Measurements from ENCODE around the gene EPS8L3. TPM values are rescaled to one million over a fixed set of nuclear protein-coding genes. Genes with fewer than 3 reads are reported as not detected.

EPS8L3 gene
- total RNA-seq, 6 donors from 2014 or later: 0.20 TPM; not detected in 5

GRCh38 chr1:109733236-109733870 lies 30.4 kb downstream of the EPS8L3 start:
- ATAC-seq (ENCODE audit: low FRiP score in 2 of 2) (no peak), DNase-seq (no peak)
- 87 to 91% methylated on average over 4 of the region's 4 CpGs for WGBS, 2 donors
- TF ChIP-seq POLR2A (IDR thresholded peaks at IDR 0.05) (no peak), CTCF (IDR thresholded peaks at IDR 0.05) (no peak), POLR2AphosphoS5 (IDR thresholded peaks at IDR 0.05) (no peak), EP300 (IDR thresholded peaks at IDR 0.05) (no peak)
- no peaks in the 10 kb centered on the region for H3K27me3 ChIP-seq
- no peaks in the 10 kb centered on the region for H3K9me3 ChIP-seq
- no peaks in the 10 kb centered on the region for H3K4me1 ChIP-seq
- H3K36me3 ChIP-seq: peaks cover 0 to 11% (median 2%) of the 10 kb centered on the region in 4 donors
- no peak overlapping the region for H3K4me3 ChIP-seq
- no peak overlapping the region for H3K27ac ChIP-seq

DNA sequence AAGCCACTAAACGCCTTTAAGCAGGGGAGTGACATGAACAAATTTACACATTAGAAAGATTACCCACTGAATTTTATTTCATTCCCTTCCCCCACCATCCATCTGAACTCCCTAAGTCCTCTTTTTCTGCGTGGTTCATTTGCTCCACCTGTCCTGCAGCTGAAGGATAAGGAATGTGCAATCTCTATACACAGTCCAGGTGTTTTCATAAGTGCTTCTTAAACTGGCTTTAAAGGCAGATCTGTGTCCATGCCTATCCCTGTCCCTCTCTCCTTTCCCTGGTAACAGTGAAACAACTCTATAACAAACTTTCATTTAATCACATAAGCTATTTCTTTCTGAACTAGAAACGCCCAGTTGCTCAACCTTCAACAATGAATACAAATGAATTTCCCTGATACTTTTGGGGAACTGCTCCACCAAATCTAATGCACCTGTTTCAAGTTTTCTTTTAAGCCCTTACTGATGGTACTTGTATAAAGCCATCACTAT lies 31.3 kb downstream of the EPS8L3 start:
- H3K9me3 ChIP-seq: no peaks in the 10 kb centered on the region
- ATAC-seq (ENCODE audit: low FRiP score in 2 of 2): no peak
- no peak for DNase-seq
- TF ChIP-seq POLR2AphosphoS5 (IDR thresholded peaks at IDR 0.05): no peak
- TF ChIP-seq POLR2A (IDR thresholded peaks at IDR 0.05): no peak
- TF ChIP-seq EP300 (IDR thresholded peaks at IDR 0.05): no peak
- TF ChIP-seq CTCF (IDR thresholded peaks at IDR 0.05): no peak
- H3K27me3 ChIP-seq: no peaks in the 10 kb centered on the region
- H3K4me1 ChIP-seq: no peaks in the 10 kb centered on the region
- H3K36me3 ChIP-seq: peaks cover 0 to 9% (median under 1%) of the 10 kb centered on the region in 4 donors
- no peak overlapping the region for H3K4me3 ChIP-seq
- 63 to 64% methylated on average over 3 of the region's 3 CpGs for WGBS, 2 donors
- no peak overlapping the region for H3K27ac ChIP-seq

DNA sequence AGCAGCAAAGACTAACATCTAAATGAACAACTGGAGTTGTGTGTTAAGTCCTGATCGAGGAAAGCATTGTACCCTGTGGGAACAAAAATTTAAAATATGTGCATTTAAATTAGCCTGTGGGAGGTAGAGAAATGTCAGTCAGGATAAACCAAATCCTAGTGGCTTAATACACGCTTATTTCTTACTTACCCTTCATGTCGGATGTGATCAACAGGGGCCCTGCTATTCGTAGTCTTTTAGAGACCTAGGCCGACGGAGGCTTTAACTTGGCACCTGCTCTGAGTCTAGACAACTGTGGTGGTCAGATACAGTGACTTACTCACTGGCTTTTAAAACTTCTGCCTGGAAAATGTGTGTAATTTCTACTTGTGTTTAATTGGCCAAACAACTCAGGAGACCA lies 33.1 kb downstream of the EPS8L3 start:
- Histone ChIP-seq H3K27me3 (no peaks in the 10 kb centered on the region), H3K27ac (no peak overlapping the region), H3K4me1 (no peaks in the 10 kb centered on the region), H3K36me3 (no peaks in the 10 kb centered on the region), H3K4me3 (no peak overlapping the region), H3K9me3 (no peaks in the 10 kb centered on the region)
- no peak for TF ChIP-seq POLR2AphosphoS5 (IDR thresholded peaks at IDR 0.05)
- no peak for TF ChIP-seq EP300 (IDR thresholded peaks at IDR 0.05)
- no peak for TF ChIP-seq POLR2A (IDR thresholded peaks at IDR 0.05)
- ATAC-seq (ENCODE audit: low FRiP score in 2 of 2): no peak
- no peak for DNase-seq
- 86 to 92% methylated on average over 6 of the region's 6 CpGs for WGBS, 2 donors

DNA sequence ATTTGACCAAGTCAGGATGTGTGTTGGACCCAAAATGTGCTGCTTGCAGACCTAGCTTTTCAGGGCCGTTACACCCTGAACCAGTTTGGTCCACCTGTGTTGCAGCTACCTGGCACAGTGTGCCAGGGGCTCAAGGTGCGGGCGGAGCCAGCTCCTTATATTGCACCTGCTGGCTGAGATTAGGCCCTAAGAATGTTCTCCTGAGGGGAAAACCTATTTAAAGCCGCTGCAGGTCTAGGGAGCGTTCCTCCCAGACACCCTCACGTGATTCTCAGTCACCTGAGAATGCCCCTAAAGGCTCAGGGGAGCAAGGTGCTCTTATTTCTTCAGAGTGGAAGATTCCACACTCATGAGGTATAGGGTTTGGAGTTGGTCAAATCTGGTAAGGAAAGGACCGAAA lies 34.9 kb downstream of the EPS8L3 start:
- Histone ChIP-seq H3K27me3 (no peaks in the 10 kb centered on the region), H3K4me1 (no peaks in the 10 kb centered on the region), H3K36me3 (no peaks in the 10 kb centered on the region), H3K9me3 (no peaks in the 10 kb centered on the region), H3K27ac (no peak overlapping the region), H3K4me3 (no peak overlapping the region)
- TF ChIP-seq CTCF (IDR thresholded peaks at IDR 0.05) (no peak), POLR2A (IDR thresholded peaks at IDR 0.05) (no peak), EP300 (IDR thresholded peaks at IDR 0.05) (no peak), POLR2AphosphoS5 (IDR thresholded peaks at IDR 0.05) (no peak)
- ATAC-seq (ENCODE audit: low FRiP score in 2 of 2) (no peak), DNase-seq (no peak)
- WGBS, 2 donors: 78 to 85% methylated on average over 7 of the region's 7 CpGs

DNA sequence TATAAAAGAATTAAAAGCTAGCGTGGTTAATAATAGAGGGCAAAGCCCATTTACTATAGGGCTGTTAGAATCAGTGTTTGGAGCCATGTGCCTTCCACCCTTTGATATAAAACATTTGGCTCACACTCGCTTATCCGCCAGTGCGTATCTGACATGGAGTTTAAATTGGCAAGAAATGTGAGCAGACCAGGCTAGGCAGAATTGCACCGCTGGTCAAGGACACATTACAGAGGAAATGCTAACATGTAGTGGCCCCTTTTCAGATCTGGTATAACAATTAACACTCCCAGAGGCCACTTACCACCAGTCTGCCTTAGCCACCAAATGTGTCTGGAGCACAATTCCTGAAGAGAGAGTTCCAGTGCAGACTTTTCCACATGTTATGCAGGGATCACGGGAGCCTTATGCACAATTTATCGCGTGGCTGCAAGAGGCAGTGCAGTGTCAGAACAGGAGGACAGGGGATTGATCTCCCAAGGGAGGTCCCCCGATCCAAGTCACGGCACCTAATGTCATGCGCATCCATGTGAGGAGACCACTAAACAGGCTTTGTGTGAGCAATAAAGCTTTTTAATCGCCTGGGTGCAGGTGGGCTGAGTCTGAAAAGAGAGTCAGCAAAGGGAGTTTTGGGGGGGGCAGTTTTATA lies 36.9 kb downstream of the EPS8L3 start:
- TF ChIP-seq POLR2AphosphoS5 (IDR thresholded peaks at IDR 0.05) (no peak), CTCF (IDR thresholded peaks at IDR 0.05) (no peak), EP300 (IDR thresholded peaks at IDR 0.05) (no peak), POLR2A (IDR thresholded peaks at IDR 0.05) (no peak)
- Histone ChIP-seq H3K4me1 (no peaks in the 10 kb centered on the region), H3K27me3 (no peaks in the 10 kb centered on the region), H3K4me3 (no peak overlapping the region), H3K36me3 (no peaks in the 10 kb centered on the region), H3K9me3 (no peaks in the 10 kb centered on the region), H3K27ac (no peak overlapping the region)
- DNase-seq: no peak
- WGBS, 2 donors: 94 to 96% methylated on average over 12 of the region's 12 CpGs
- no peak for ATAC-seq (ENCODE audit: low FRiP score in 2 of 2)

All from upper lobe of left lung (tissue), 6 donors.